Omental fat pad (tissue), 4 donors: ENCODE results near the gene SDK1. TPM values are rescaled to one million over a fixed set of nuclear protein-coding genes. Genes with fewer than 3 reads are reported as not detected.

Experiments used
- ATAC-seq: fragments of 150-250 bp; one replicate; pipeline ENCODE4 v1.9.1; 2016; ENCODE audit warnings: mild to moderate bottlenecking, moderate library complexity; ENCODE audit not compliant: low FRiP score
- DNase-seq: peaks from one replicate; pipeline ENCODE4 v3.0.0-alpha.2; 2019; ENCODE audit warnings: low spot score
- total RNA-seq, 4 donors: library from RNA; depleted of rRNA; stranded (reverse); fragments of >200 nt; gene quantifications; one replicate each; pipeline ENCODE4 v1.1.0, GENCODE V29; 2016
- TF ChIP-seq, protein P1 (sequence below), 3 donors: fragments of 450-650 bp; IDR thresholded peaks; one replicate each; pipeline ENCODE4 v1.5.1; 2016 to 2017; ENCODE audit warnings: antibody characterized with exemption in 3 of 3, mild to moderate bottlenecking in 3 of 3, moderate library complexity in 2 of 3

Gene SDK1
- total RNA-seq, 4 donors from 2014 or later, result 2.5 to 14.7 (median 5.4) TPM

DNA sequence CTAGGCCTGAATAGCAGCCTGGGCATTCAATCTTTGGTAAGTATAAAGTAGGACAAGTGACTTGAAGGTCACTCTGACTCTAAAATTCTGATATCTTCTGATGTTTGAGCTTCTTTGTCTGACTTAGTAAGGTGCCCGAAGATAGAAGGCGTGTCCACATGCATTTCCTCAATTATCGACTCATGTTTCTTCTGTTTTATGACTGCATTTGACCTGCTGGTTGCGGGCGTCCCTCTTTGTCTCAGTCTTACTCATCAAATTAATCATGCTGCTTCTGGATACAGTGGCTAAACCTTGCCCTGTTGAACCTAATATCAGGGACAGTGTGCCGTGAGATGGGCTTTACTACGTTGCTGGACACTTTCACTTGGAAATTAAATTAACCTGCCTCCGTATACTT is 534.1 kb downstream of the SDK1 start:
- DNase-seq (no peak), ATAC-seq (no peak)
- TF ChIP-seq, protein P1, sequence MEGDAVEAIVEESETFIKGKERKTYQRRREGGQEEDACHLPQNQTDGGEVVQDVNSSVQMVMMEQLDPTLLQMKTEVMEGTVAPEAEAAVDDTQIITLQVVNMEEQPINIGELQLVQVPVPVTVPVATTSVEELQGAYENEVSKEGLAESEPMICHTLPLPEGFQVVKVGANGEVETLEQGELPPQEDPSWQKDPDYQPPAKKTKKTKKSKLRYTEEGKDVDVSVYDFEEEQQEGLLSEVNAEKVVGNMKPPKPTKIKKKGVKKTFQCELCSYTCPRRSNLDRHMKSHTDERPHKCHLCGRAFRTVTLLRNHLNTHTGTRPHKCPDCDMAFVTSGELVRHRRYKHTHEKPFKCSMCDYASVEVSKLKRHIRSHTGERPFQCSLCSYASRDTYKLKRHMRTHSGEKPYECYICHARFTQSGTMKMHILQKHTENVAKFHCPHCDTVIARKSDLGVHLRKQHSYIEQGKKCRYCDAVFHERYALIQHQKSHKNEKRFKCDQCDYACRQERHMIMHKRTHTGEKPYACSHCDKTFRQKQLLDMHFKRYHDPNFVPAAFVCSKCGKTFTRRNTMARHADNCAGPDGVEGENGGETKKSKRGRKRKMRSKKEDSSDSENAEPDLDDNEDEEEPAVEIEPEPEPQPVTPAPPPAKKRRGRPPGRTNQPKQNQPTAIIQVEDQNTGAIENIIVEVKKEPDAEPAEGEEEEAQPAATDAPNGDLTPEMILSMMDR (IDR thresholded peaks at IDR 0.05), result no peak

GRCh38 chr7:3836855-3837254 is 535.8 kb downstream of the SDK1 start:
- ATAC-seq (no peak), DNase-seq (no peak)
- TF ChIP-seq, protein P1 (IDR thresholded peaks at IDR 0.05), result no peak

DNA sequence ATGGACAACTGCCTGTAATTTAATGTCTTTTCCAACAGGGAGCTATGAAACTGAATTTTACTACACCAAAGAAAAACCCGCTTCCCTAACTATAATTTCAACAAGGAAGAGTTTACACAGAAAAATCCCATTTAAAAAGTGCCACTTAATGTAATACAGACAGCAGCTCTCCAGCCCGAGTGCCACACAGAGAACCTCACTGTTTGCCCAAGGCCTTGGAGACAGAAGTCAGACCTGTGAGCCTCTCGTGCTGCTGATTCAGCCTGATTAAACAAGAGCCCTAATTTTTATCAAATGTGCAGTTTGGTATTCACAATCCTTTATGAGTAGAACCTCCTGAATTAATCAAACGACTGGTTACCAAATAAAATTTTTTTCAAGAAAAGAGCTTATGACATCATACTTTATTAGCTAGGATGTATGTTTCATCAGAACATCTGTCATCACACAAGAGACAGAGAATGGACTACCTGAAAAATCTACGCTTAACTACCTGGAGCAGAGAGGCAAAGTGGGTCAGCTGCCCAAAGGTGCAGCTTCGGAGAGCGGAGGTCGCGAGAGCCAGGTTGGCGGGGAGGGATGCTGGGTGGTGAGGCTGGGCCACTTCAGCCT is 543.6 kb downstream of the SDK1 start:
- no peak for ATAC-seq
- TF ChIP-seq, protein P1 (IDR thresholded peaks at IDR 0.05), result no peak
- no peak for DNase-seq

DNA sequence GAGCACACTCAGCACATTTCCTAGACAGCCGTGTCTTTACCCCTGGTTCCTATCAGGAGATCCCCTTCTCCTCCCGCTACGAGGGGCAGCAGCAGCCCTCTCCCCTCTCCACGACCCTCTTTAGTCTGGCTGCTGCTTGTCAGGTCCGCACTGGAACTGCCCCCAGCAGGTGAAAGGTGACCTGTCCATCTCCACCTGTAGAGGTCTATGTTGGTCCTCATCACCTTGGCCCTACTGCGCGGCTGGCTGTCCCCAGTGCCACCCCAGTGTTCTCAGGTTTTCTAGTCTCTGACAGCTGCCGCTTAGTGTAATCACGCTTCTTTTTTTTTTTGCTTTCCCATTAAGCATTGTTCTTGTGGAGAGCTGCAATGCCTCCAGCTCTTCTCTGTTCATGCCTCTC is 545.7 kb downstream of the SDK1 start:
- TF ChIP-seq, protein P1 (IDR thresholded peaks at IDR 0.05), result no peak
- no peak for DNase-seq
- no peak for ATAC-seq

DNA sequence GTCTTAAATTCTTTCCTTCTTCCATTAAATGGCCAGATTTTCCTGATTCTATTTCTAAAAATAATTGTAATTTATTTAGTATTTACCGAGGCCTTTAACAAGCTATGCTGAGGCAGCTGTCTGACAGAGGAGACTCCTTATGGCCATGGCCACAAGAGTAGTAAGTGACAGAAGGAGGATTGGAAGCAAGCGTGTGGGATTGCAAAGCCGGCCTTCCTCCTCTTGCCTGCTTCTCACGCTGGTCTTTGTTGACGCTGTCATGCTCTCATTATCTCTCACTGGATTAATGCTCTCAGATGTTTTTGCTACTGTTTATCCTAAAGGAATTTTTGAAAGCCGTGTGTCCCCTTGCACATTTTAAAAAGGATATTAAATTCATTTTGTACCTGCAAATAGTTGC is 546.3 kb downstream of the SDK1 start:
- DNase-seq (no peak), ATAC-seq (no peak)
- TF ChIP-seq, protein P1 (IDR thresholded peaks at IDR 0.05), result no peak

DNA sequence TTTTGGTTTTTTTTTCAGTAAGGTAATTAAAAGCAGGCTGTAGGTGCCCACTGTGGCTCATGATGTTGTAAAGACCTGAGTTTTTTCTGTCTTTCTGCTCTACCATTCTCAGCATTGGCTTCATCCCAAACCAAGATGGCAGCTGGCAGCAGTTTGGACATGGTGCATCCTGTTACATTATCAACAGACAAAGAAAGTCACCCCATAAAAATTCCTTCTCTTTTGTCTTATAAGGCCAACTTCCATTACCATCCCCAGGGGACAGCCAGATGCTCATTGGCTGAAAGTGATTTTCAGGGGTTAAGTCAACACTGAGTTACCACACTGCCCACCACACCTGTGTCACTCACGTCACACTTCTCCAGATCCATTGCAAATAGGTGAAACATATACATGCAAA is 558.4 kb downstream of the SDK1 start:
- ATAC-seq (no peak), DNase-seq (no peak)

DNA sequence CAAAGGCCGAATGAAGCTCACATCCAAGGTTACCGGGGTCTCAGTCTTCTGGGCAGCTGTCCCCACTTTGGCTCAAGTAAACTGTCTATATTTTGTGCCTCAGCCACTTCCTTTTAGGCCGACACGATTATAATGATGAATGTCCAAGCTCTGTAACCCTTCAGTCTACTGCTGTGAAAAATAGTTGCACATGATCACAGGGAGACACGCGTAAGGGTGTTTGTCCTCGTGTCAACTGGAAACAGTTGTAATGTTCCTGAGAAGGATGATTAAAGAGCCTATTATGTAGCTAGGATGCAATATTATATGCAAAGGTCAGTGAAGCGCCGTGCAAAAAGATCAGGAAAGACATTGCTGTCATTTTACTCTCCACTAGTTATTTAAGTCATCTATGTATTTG is 559.9 kb downstream of the SDK1 start:
- DNase-seq (no peak), ATAC-seq (no peak)
- TF ChIP-seq, protein P1 (IDR thresholded peaks at IDR 0.05), result no peak

More for the DNA sequence above, 558.4 kb downstream of the SDK1 start:
- TF ChIP-seq, protein P1 (IDR thresholded peaks at IDR 0.05), result no peak
